ENCODE data around the gene FBXO27. TPM values are rescaled to one million over a fixed set of nuclear protein-coding genes. Genes with fewer than 3 reads are reported as not detected.

FBXO27 gene
- total and polyA plus RNA-seq, 2 experiments from 2014 or later = 6.2 to 13.7 TPM

GRCh38 chr19:39057615-39058014, 25.3 kb upstream of the FBXO27 start (continued):
- TF ChIP-seq ZNF462 (CRISPR knock-in tag; IDR thresholded peaks at IDR 0.05) (no peak), JUNB (IDR thresholded peaks at IDR 0.05; ENCODE audit: unreplicated experiment) (no peak), NANOG (IDR thresholded peaks at IDR 0.05; ENCODE audit: borderline replicate concordance) (no peak)

GRCh38 chr19:39054091-39054470, 21.7 kb upstream of the FBXO27 start:
- no peak overlapping the region for H3K27ac ChIP-seq (ENCODE audit: low read depth)

More at GRCh38 chr19:39054091-39054470, 21.7 kb upstream of the FBXO27 start:
- Histone ChIP-seq H3K4me2 (no peak overlapping the region), H2AFZ (no peak overlapping the region), H4K20me1 (replicated peaks; ENCODE audit: insufficient read depth) (no peaks in the 10 kb centered on the region), H3K79me2 (replicated peaks; ENCODE audit: insufficient read depth) (no peaks in the 10 kb centered on the region), H3F3A (replicated peaks; ENCODE audit: low read depth) (no peaks in the 10 kb centered on the region), H3K27me3 (ENCODE audit: insufficient read depth) (no peaks in the 10 kb centered on the region), H3K9me2 (ENCODE audit: insufficient read depth) (peaks cover 5% of the 10 kb centered on the region; the same call in 1 of the 2 replicates), H3K4me3 (no peak overlapping the region), H3K4me1 (ENCODE audit: insufficient read depth) (no peaks in the 10 kb centered on the region), H3K36me3 (ENCODE audit: insufficient read depth) (no peaks in the 10 kb centered on the region)
- Mint-ChIP-seq H3K36me3 (ENCODE audit: low read depth) (no peaks in the 10 kb centered on the region), H3K4me1 (no peaks in the 10 kb centered on the region), H3K4me3 (no peak overlapping the region), H3K27ac (no peak overlapping the region), H3K9me3 (peaks cover 4% of the 10 kb centered on the region; the same call in 2 of the 3 replicates), H3K27me3 (ENCODE audit: insufficient read depth, low read depth, poor library complexity) (peaks cover 1% of the 10 kb centered on the region)
- ATAC-seq (no peak), DNase-seq (ENCODE audit: low spot score) (no peak)
- no peak for TF ChIP-seq CTCF (conservative IDR thresholded peaks at IDR 0.05; ENCODE audit: low read depth in 2 of 2)
- no peak for TF ChIP-seq ZNF462 (CRISPR knock-in tag; IDR thresholded peaks at IDR 0.05)
- no peak for TF ChIP-seq NANOG (IDR thresholded peaks at IDR 0.05; ENCODE audit: borderline replicate concordance)
- TF ChIP-seq STAT1 (IDR thresholded peaks at IDR 0.05; ENCODE audit: unreplicated experiment) = no peak
- TF ChIP-seq POLR2AphosphoS5 (IDR thresholded peaks at IDR 0.05; ENCODE audit: low read depth) = no peak
- no peak for TF ChIP-seq ZNF331 (CRISPR knock-in tag; IDR thresholded peaks at IDR 0.05; ENCODE audit: low read depth)

Data from GM23338 (cell line).